NCI-H2107 (cell line): ENCODE results near the gene ARID2.
A peak's percentile ranks its signal among the peaks of the same experiment; 100 is the strongest.

Source experiments
- DNase-seq: peaks from one replicate; lab custom pipeline; 2025; lab: John Stamatoyannopoulos, UW

ARID2 gene

GRCh38 chr12:45725631-45726602 lies 3.6 kb upstream of the ARID2 start:
- DNase-seq: no peak

DNA sequence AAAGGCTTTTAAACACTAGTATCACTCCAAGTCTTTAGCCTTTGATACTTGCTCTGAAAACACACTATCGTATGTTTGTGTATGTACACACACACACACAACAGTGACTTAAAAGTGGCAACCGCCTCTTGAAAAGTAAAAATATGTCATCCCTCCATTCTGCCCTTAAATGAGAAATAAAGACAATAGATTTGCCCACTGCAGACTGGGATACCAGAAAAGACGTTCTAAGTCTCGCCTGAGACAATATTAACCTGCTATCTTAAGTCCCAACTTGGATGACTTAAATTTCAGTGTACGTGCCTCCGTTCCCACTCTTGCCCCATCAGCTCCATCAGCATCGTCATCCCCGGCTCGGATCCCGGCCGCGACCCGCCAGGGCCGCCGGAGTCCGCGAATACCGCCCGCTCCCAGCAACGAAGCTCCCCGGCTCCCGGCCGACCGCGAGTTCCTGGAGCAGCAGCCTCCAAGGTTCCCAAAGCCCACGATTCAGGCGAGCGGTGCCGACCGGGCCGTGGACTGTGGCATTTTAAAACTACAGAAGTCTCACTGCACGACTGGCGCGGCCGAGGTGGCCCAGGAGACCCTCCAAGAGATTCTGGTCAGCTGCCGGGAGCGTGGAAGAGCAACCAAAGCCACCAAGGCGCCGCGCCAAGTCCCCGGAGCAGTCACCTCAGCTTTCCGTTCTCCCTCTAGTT lies 2.8 kb upstream of the ARID2 start:
- DNase-seq: peak; percentile 54

GRCh38 chr12:45727301-45727979 lies 2.1 kb upstream of the ARID2 start:
- peak; percentile 94 for DNase-seq

DNA sequence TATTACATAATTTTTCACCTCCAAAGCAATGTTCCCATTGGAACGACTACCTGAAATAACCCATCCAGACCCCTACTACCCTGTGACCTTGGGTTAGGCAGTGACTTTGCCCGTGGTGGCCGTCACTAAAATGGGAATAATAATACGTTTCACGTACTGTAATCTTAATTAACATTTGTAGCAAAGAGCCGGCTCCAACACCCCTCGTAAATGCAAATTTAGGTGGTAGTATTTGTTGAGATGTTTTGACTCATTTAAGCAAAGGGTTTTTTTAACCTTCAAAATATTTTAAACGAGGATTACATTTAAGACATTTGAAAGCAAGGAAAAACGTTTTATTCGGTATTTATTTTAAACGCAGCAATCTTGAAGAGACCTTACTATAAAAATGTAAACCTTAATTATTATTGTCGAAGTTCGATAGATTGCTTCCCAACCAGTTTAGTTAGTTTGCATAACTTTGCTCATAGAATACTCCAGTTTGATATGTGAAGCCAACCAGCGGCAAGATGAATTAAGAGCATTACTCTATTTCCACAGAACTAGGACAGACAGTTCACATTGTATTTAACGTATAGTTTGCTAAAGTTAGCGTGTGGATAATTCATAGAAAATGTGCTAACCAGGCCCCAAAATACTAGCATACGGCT lies 1.4 kb upstream of the ARID2 start:
- no peak for DNase-seq

GRCh38 chr12:45728630-45729232 lies 775 bp upstream of the ARID2 start:
- peak; percentile 86 for DNase-seq

GRCh38 chr12:45730084-45730347 lies 510 bp downstream of the ARID2 start:
- DNase-seq: no peak

GRCh38 chr12:45730348-45731189 lies 1.1 kb downstream of the ARID2 start:
- DNase-seq: no peak

DNA sequence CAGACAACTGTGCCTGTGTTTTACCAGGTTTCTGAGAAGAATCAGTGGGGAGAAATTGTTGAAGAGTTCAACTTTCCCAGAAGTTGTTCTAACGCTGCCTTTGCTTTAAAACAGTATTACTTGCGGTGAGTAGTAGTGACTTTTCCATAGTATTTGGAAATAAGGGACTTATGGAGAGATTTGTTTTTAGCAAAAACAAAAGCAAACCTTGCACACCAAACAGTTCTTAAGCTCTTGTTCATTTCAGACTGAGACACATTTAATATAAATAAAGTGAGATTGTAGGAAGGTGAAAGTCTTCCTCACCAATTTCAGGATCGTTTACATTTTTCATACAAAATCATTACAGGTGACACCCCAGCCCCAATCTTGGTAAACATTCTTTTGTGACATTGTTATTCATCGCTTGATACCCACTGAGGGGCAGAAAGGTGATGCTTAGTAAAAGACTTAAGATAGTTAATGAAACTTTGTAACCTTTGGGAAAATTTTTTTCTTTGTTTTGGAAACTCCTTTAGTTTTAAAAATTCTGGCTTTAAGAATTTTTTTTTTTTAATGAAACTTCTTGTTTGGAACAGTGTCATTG lies 1.8 kb downstream of the ARID2 start:
- DNase-seq: no peak

DNA sequence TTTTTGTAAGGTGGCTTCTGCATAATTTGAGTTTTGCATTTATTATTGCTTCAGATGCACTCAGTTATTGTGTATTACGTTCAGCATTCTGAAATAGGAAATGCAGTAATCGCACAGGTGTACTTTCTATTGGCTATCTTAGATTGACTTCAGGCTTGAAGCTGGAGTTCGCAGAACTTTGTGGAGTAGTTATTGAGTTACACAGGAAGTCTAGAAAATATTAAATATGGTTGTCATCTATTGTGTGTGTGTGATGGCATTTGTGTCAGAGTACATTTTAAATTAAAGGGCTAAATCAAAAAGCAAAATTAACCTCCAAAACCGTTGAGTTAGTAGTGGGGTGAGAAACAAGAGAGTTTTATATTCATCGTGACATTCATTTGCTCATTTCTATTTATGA lies 2.7 kb downstream of the ARID2 start:
- no peak for DNase-seq

GRCh38 chr12:45732936-45733335 lies 3.4 kb downstream of the ARID2 start:
- no peak for DNase-seq

- no peak for DNase-seq
Measured at GRCh38 chr12:45737638-45738037, 8.1 kb downstream of the ARID2 start.

- DNase-seq: no peak
Measured at GRCh38 chr12:45742590-45742989, 13.1 kb downstream of the ARID2 start.

DNA sequence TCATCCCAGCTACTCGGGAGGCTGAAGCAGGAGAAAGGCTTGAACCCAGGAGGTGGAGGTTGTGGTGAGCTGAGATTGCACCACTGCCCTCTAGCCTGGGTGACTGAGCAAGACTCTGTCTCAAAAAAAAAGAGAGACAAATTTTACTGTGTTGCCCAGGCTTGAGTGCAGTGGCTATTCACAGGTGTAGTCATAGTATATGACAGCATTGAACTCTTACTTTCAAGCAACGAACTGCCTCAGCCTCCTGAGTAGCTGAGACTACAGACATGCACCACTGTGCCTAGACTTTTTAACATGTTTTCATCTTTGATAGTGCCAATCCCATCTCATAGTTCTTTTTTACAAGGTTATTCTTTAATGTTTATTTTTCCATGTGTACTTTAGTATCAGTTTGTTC lies 13.7 kb downstream of the ARID2 start:
- DNase-seq: no peak

DNA sequence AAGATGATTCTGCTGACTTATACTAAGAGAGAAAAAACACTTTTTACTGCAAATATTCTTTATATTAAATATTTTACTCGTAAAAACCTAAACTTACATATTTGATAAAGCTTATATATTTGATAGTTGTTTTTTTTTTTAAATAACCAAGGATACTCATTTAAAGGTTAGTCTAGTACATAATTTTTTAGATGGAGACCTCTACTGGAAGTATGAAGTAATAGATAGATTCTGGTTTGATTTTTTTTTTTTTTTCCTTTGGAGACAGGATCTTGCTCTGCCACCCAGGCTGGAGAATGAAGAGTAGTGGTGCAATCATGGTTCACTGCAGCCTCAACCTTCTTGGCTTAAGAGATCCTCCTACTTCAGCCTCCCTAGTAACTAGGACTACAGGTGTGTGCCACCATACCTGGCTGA lies 16.4 kb downstream of the ARID2 start:
- no peak for DNase-seq

DNA sequence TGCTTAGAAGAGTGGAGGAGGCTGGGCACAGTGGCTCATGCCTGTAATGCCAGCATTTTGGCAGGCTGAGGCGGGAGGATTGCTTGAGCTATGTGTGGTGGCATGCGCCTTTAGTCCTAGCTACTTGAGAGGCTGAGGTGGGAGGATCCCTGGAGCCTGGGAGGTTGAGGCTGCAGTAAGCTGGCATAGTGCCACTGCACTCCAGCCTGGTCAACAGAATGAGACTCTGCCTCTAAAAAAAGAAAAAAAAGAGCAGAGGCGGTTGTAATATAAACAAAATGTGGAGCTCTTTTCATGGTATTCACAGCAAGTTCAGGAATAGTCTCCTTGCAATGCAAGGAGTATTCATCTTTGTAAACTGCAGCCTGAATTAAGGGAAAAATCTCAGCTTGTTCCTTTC lies 27.2 kb downstream of the ARID2 start:
- DNase-seq: no peak

GRCh38 chr12:45757172-45757571 lies 27.7 kb downstream of the ARID2 start:
- no peak for DNase-seq

GRCh38 chr12:45760333-45760732 lies 30.8 kb downstream of the ARID2 start:
- DNase-seq: no peak

GRCh38 chr12:45762185-45763110 lies 32.9 kb downstream of the ARID2 start:
- DNase-seq: no peak

GRCh38 chr12:45763381-45763780 lies 33.9 kb downstream of the ARID2 start:
- no peak for DNase-seq

- no peak for DNase-seq
Measured at GRCh38 chr12:45768194-45768593, 38.7 kb downstream of the ARID2 start.
